Measurements from ENCODE around the gene RAD51B.

- no peak for TF ChIP-seq ZNF658 (tag by site-specific recombination; IDR thresholded peaks at IDR 0.05)
- no peak for TF ChIP-seq KLF9 (tag by site-specific recombination; IDR thresholded peaks at IDR 0.05; ENCODE audit: low read depth)
- TF ChIP-seq, protein P1, sequence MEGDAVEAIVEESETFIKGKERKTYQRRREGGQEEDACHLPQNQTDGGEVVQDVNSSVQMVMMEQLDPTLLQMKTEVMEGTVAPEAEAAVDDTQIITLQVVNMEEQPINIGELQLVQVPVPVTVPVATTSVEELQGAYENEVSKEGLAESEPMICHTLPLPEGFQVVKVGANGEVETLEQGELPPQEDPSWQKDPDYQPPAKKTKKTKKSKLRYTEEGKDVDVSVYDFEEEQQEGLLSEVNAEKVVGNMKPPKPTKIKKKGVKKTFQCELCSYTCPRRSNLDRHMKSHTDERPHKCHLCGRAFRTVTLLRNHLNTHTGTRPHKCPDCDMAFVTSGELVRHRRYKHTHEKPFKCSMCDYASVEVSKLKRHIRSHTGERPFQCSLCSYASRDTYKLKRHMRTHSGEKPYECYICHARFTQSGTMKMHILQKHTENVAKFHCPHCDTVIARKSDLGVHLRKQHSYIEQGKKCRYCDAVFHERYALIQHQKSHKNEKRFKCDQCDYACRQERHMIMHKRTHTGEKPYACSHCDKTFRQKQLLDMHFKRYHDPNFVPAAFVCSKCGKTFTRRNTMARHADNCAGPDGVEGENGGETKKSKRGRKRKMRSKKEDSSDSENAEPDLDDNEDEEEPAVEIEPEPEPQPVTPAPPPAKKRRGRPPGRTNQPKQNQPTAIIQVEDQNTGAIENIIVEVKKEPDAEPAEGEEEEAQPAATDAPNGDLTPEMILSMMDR (tag by site-specific recombination; IDR thresholded peaks at IDR 0.05) = no peak
- TF ChIP-seq KLF7 (tag by site-specific recombination; IDR thresholded peaks at IDR 0.05; ENCODE audit: borderline replicate concordance) = no peak
These were observed 55.8 kb downstream of the RAD51B start for GRCh38 chr14:67875175-67876006.

Measured in HEK293 (cell line).